Endodermal cell (in vitro differentiated cells): Measurements from ENCODE around the gene FOLR3. TPM values are rescaled to one million over a fixed set of nuclear protein-coding genes. Genes with fewer than 3 reads are reported as not detected.
"Not testable (repeated sequence)": the region's sequence is repeated elsewhere in the genome, so short reads cannot be mapped to it uniquely, and the experiment has no call there.

ENCODE experiments used
- DNase-seq: peaks from one replicate; pipeline ENCODE4 v3.0.0-alpha.2; 2017
- H3K27ac ChIP-seq: 2 replicates; pipeline ENCODE4 v1.5.1; 2013; ENCODE audit warnings: mild to moderate bottlenecking, low read depth, low read length, moderate library complexity
- H3K27me3 ChIP-seq: 2 replicates; pipeline ENCODE4 v1.6.1; 2013; ENCODE audit warnings: mild to moderate bottlenecking, low read length, moderate library complexity; ENCODE audit not compliant: insufficient read depth, control insufficient read depth, poor library complexity, severe bottlenecking
- H3K36me3 ChIP-seq: 2 replicates; pipeline ENCODE4 v1.7.0; 2013; ENCODE audit warnings: mild to moderate bottlenecking, low read length, moderate library complexity; ENCODE audit not compliant: control insufficient read depth, insufficient read depth
- H3K4me1 ChIP-seq: one replicate; pipeline ENCODE4 v1.7.0; 2013; ENCODE audit warnings: low read length; ENCODE audit not compliant: control insufficient read depth, insufficient read depth
- H3K4me3 ChIP-seq: 2 replicates; pipeline ENCODE4 v1.5.1; 2013; ENCODE audit warnings: mild to moderate bottlenecking, low read length, moderate library complexity
- H3K9ac ChIP-seq: 2 replicates; pipeline ENCODE4 v1.6.1; 2013; ENCODE audit warnings: mild to moderate bottlenecking, low read length, moderate library complexity; ENCODE audit not compliant: poor library complexity, severe bottlenecking; ENCODE audit errors: extremely low read depth
- H3K9me3 ChIP-seq: 2 replicates; pipeline ENCODE4 v1.6.1; 2013; ENCODE audit warnings: mild to moderate bottlenecking, low read length, moderate library complexity; ENCODE audit not compliant: control insufficient read depth
- H3K27ac Mint-ChIP-seq: 2 replicates; pipeline ENCODE4 v1.8.0; 2020; ENCODE audit warnings: mixed read lengths
- H3K27me3 Mint-ChIP-seq: 2 replicates; pipeline ENCODE4 v1.8.0; 2021; ENCODE audit warnings: mild to moderate bottlenecking, mixed read lengths; ENCODE audit not compliant: insufficient read depth
- H3K36me3 Mint-ChIP-seq: 2 replicates; pipeline ENCODE4 v1.8.0; 2020; ENCODE audit warnings: low read depth, mixed read lengths
- H3K4me1 Mint-ChIP-seq: 2 replicates; pipeline ENCODE4 v1.8.0; 2020; ENCODE audit warnings: mixed read lengths
- H3K4me3 Mint-ChIP-seq: 2 replicates; pipeline ENCODE4 v1.8.0; 2020; ENCODE audit warnings: mild to moderate bottlenecking, moderate library complexity, mixed read lengths
- H3K9me3 Mint-ChIP-seq: 2 replicates; pipeline ENCODE4 v1.8.0; 2020; ENCODE audit warnings: mild to moderate bottlenecking, mixed read lengths
- WGBS, 2 experiments: methylation state at CpG; one replicate each; pipeline versions ENCODE4 v1.1.5 to v1.1.7; 2013; ENCODE audit warnings: missing lambda C conversion rate in 2 of 2, mixed read lengths in 1 of 2; ENCODE audit not compliant: insufficient coverage in 1 of 2, insufficient read length in 1 of 2; 5-methylcytosine and 5-hydroxymethylcytosine counted together
- total RNA-seq, 2 donors: library from RNA; stranded (reverse); fragmentation: NEBNext Ultra II Directional in 1 of 2; extraction: Animal tissue kit (Norgen Biotek cat#: 25700) in 1 of 2; gene quantifications; 2 replicates in 1 of 2; 3 replicates in 1 of 2; pipeline ENCODE4 v1.2.1, GENCODE V29; 2021
- TF ChIP-seq, protein P1 (sequence below): fragments of 200-600 bp; sonication (generic); conservative IDR thresholded peaks from 2 replicates; pipeline ENCODE4 v1.5.0; 2021; ENCODE audit warnings: antibody characterized with exemption, mild to moderate bottlenecking

Gene FOLR3
- total RNA-seq, 2 donors from 2014 or later: not detected

GRCh38 chr11:72179049-72179803, 43.7 kb downstream of the FOLR3 start:
- Mint-ChIP-seq H3K27ac (no peak overlapping the region), H3K4me3 (no peak overlapping the region), H3K27me3 (peaks cover 20% of the 10 kb centered on the region), H3K4me1 (peaks cover 6% of the 10 kb centered on the region), H3K36me3 (no peaks in the 10 kb centered on the region), H3K9me3 (no peaks in the 10 kb centered on the region)
- Histone ChIP-seq H3K27ac (no peak overlapping the region), H3K9me3 (no peaks in the 10 kb centered on the region), H3K27me3 (no peaks in the 10 kb centered on the region), H3K4me3 (no peak overlapping the region), H3K4me1 (no peaks in the 10 kb centered on the region), H3K36me3 (no peaks in the 10 kb centered on the region), H3K9ac (no peak overlapping the region)
- no peak for DNase-seq
- WGBS, 2 experiments: 90 to 92% methylated on average over 4 to 6 of the region's 7 CpGs
- TF ChIP-seq, protein P1, sequence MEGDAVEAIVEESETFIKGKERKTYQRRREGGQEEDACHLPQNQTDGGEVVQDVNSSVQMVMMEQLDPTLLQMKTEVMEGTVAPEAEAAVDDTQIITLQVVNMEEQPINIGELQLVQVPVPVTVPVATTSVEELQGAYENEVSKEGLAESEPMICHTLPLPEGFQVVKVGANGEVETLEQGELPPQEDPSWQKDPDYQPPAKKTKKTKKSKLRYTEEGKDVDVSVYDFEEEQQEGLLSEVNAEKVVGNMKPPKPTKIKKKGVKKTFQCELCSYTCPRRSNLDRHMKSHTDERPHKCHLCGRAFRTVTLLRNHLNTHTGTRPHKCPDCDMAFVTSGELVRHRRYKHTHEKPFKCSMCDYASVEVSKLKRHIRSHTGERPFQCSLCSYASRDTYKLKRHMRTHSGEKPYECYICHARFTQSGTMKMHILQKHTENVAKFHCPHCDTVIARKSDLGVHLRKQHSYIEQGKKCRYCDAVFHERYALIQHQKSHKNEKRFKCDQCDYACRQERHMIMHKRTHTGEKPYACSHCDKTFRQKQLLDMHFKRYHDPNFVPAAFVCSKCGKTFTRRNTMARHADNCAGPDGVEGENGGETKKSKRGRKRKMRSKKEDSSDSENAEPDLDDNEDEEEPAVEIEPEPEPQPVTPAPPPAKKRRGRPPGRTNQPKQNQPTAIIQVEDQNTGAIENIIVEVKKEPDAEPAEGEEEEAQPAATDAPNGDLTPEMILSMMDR: no peak

DNA sequence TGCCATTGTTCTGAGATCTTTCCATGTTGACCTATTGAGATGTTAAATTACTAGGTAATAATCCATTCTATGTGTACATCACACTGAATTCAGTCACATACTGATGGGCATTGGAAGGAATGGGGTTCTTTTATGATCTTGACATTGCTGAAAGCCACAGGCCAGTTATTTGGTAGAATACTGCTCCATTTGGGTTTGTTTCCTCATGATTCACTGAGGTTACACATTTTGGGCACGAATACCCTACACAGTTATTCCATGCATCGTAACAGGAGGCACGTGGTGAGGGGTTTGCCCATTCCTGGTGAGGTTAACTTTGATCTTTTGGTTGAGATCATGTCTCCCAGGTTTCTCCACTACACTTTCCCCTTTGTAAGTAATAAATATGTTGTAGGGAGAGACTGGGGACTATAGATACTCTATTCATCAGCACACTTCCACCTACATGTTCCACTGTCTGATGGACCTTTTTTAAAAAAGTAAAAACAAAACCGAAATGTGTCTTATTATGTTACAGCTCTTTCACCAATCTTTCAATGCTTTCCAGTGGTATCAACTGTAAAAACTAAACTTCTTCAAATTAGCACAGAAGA, 44.4 kb downstream of the FOLR3 start:
- no peaks in the 10 kb centered on the region for H3K9me3 Mint-ChIP-seq
- H3K9me3 ChIP-seq: no peaks in the 10 kb centered on the region
- H3K27me3 ChIP-seq: no peaks in the 10 kb centered on the region
- no peak for DNase-seq
- 89 to 96% methylated on average over 3 to 4 of the region's 4 CpGs for WGBS, 2 experiments
- no peak overlapping the region for H3K27ac Mint-ChIP-seq
- H3K9ac ChIP-seq: no peak overlapping the region
- H3K36me3 ChIP-seq: no peaks in the 10 kb centered on the region
- H3K27me3 Mint-ChIP-seq: peaks cover 20% of the 10 kb centered on the region
- TF ChIP-seq, protein P1: no peak
- H3K27ac ChIP-seq: no peak overlapping the region
- H3K36me3 Mint-ChIP-seq: no peaks in the 10 kb centered on the region
- peaks cover 1% of the 10 kb centered on the region for H3K4me1 Mint-ChIP-seq
- H3K4me3 Mint-ChIP-seq: no peak overlapping the region
- H3K4me1 ChIP-seq: no peaks in the 10 kb centered on the region
- H3K4me3 ChIP-seq: no peak overlapping the region

GRCh38 chr11:72180892-72181552, 45.5 kb downstream of the FOLR3 start:
- H3K27me3 Mint-ChIP-seq: peaks cover 18% of the 10 kb centered on the region
- H3K27ac ChIP-seq, H3K4me3 Mint-ChIP-seq, H3K27ac Mint-ChIP-seq, H3K9me3 ChIP-seq, DNase-seq, H3K9me3 Mint-ChIP-seq, H3K36me3 ChIP-seq, H3K4me1 ChIP-seq, H3K4me1 Mint-ChIP-seq, H3K27me3 ChIP-seq, H3K4me3 ChIP-seq, H3K36me3 Mint-ChIP-seq, H3K9ac ChIP-seq: not testable (repeated sequence)
- 82 to 91% methylated on average over 4 to 6 of the region's 7 CpGs for WGBS, 2 experiments
